ENCODE measurements around the gene APOA4.

APOA4 gene

GRCh38 chr11:116776522-116776984, 46.6 kb downstream of the APOA4 start:
- no peak for DNase-seq (ENCODE audit: low read depth)

- no peak for DNase-seq (ENCODE audit: low read depth)
Observed at GRCh38 chr11:116775975-116776374, 47.1 kb downstream of the APOA4 start.

GRCh38 chr11:116774661-116775060, 48.4 kb downstream of the APOA4 start:
- no peak for DNase-seq (ENCODE audit: low read depth)

GRCh38 chr11:116773203-116774097, 49.7 kb downstream of the APOA4 start:
- DNase-seq (ENCODE audit: low read depth) = no peak

- peak; percentile 90 for DNase-seq (ENCODE audit: low read depth)
Observed at GRCh38 chr11:116772443-116773202, 50.5 kb downstream of the APOA4 start, which contains the start of gene BUD13. TSS of gene BUD13 (minus strand) at chr11:116772987. CDS start at chr11:116772964, 23 bp downstream.

- no peak for DNase-seq (ENCODE audit: low read depth)
Observed at GRCh38 chr11:116771935-116772334, 51.2 kb downstream of the APOA4 start.

All from activated T-helper 9 cell treated with anti-CD3 and anti-CD28 coated beads, Interleukin-2, amount 50 U/mL, for 16 hours (primary cell).